Measurements from ENCODE around the gene HAGHL. TPM values are rescaled to one million over a fixed set of nuclear protein-coding genes. Genes with fewer than 3 reads are reported as not detected.

The HAGHL gene
- total and polyA plus RNA-seq, 2 of the 8 experiments (the other 6 are each of a cell fraction or from before 2014, with no cell fraction given) = 26.6 to 26.9 TPM

GRCh38 chr16:756428-756827, 29.5 kb downstream of the HAGHL start (continued):
- no peak for TF ChIP-seq SUZ12 (IDR thresholded peaks at IDR 0.05; ENCODE audit: low read length)

All from H1 (cell line).